ENCODE data around the gene RIC3. TPM values are rescaled to one million over a fixed set of nuclear protein-coding genes. Genes with fewer than 3 reads are reported as not detected.

RIC3 gene
- total RNA-seq, 1 experiment from 2014 or later: 5.9 TPM

Other genes starting within 250 kb of the RIC3 start
- not detected in 2 replicates for gene OR10A6, start 237.8 kb downstream of the RIC3 start, total RNA-seq (2014; rRNA removed; shearing (Covaris generic))
- not detected in 2 replicates for gene OR10A3, start 227.3 kb downstream of the RIC3 start, total RNA-seq (2014; rRNA removed; shearing (Covaris generic))
- 0.14 TPM in 1 of 2 replicates, not detected in the other for gene NLRP10, start 203.6 kb downstream of the RIC3 start, total RNA-seq (2014; rRNA removed; shearing (Covaris generic))
- gene EIF3F, start 181.7 kb downstream of the RIC3 start, total RNA-seq (2014; rRNA removed; shearing (Covaris generic)): 463 and 672 TPM in 2 replicates
- gene TUB, start 87.8 kb downstream of the RIC3 start, total RNA-seq (2014; rRNA removed; shearing (Covaris generic)): 14.6 and 16.4 TPM in 2 replicates
- gene LMO1, start 94.9 kb upstream of the RIC3 start, total RNA-seq (2014; rRNA removed; shearing (Covaris generic)): 0.22 and 0.94 TPM in 2 replicates

Data from H7 (cell line).